IMR-90 (cell line): Measurements from ENCODE around the gene SLC24A3. TPM values are rescaled to one million over a fixed set of nuclear protein-coding genes. Genes with fewer than 3 reads are reported as not detected.

Experiments
- ATAC-seq: fragments of 200-7000 bp; cut with Tn5 transposase; 2 replicates; pipeline ENCODE4 v1.9.1; 2020; ENCODE audit warnings: low read depth, mild to moderate bottlenecking, moderate library complexity
- BruUV-seq: library from RNA; stranded (reverse); fragments of 400-500 nt; replicated peaks from 2 replicates; lab custom pipeline; 2021; lab: Mats Ljungman, UMichigan
- CTCF ChIA-PET: fragments of 300-600 bp; formaldehyde crosslinking; extraction: SDS; loops from one replicate; lab custom pipeline; 2021; ENCODE audit warnings: antibody characterized with exemption; lab: Yijun Ruan, JAX
- POLR2A ChIA-PET: fragments of 300-600 bp; sonication (Branson Sonifier 250); formaldehyde crosslinking; loops from one replicate; lab custom pipeline; 2022; ENCODE audit warnings: antibody characterized with exemption; ENCODE audit not compliant: unreplicated experiment; lab: Charles Lee
- DNase-seq: peaks from one replicate; pipeline ENCODE4 v3.0.0; 2013
- H2AFZ ChIP-seq: replicated peaks from 2 replicates; pipeline ENCODE3; 2013; ENCODE audit warnings: low read length, mild to moderate bottlenecking; ENCODE audit not compliant: poor library complexity
- H2AK5ac ChIP-seq: 2 replicates; pipeline ENCODE4 v1.6.1; 2013; ENCODE audit warnings: low read depth, low read length, inconsistent platforms
- H2AK9ac ChIP-seq: replicated peaks from 2 replicates; pipeline ENCODE3; 2013; ENCODE audit warnings: mild to moderate bottlenecking, low read depth, low read length, moderate library complexity; ENCODE audit not compliant: poor library complexity
- H2BK120ac ChIP-seq: 2 replicates; pipeline ENCODE4 v1.6.1; 2013; ENCODE audit warnings: low read depth, low read length, inconsistent platforms
- H2BK15ac ChIP-seq: 3 replicates; pipeline ENCODE4 v1.6.1; 2013; ENCODE audit warnings: low read depth, low read length, inconsistent platforms
- H2BK20ac ChIP-seq: 2 replicates; pipeline ENCODE4 v1.6.1; 2013; ENCODE audit warnings: low read depth, mild to moderate bottlenecking, inconsistent platforms, low read length, moderate library complexity
- H2BK5ac ChIP-seq: 2 replicates; pipeline ENCODE4 v1.6.1; 2013; ENCODE audit warnings: mild to moderate bottlenecking, low read depth, low read length, inconsistent platforms; ENCODE audit not compliant: poor library complexity, severe bottlenecking
- H3K14ac ChIP-seq: replicated peaks from 2 replicates; pipeline ENCODE4 v1.6.1; 2013; ENCODE audit warnings: low read depth, low read length, inconsistent platforms
- H3K18ac ChIP-seq: 2 replicates; pipeline ENCODE4 v1.6.1; 2013; ENCODE audit warnings: low read depth, low read length, control low read depth
- H3K23ac ChIP-seq: 2 replicates; pipeline ENCODE4 v1.6.1; 2013; ENCODE audit warnings: low read depth, low read length, inconsistent platforms
- H3K27ac ChIP-seq: 2 replicates; pipeline ENCODE4 v1.5.1; 2013; ENCODE audit warnings: mild to moderate bottlenecking, control low read depth, low read length; ENCODE audit not compliant: insufficient read depth
- H3K27me3 ChIP-seq: 2 replicates; pipeline ENCODE4 v1.6.1; 2013; ENCODE audit warnings: low read length; ENCODE audit not compliant: control insufficient read depth, insufficient read depth
- H3K36me3 ChIP-seq: 2 replicates; pipeline ENCODE4 v1.6.1; 2013; ENCODE audit warnings: low read length, mixed read lengths; ENCODE audit not compliant: control insufficient read depth, insufficient read depth
- H3K4ac ChIP-seq: 2 replicates; pipeline ENCODE4 v1.6.1; 2013; ENCODE audit warnings: low read depth, low read length, inconsistent platforms
- H3K4me1 ChIP-seq: 2 replicates; pipeline ENCODE4 v1.6.1; 2013; ENCODE audit warnings: low read length, mixed read lengths; ENCODE audit not compliant: control insufficient read depth, insufficient read depth
- H3K4me2 ChIP-seq: 2 replicates; pipeline ENCODE4 v1.6.1; 2013; ENCODE audit warnings: low read depth, mild to moderate bottlenecking, control low read depth, low read length, moderate library complexity
- H3K4me3 ChIP-seq: 2 replicates; pipeline ENCODE4 v1.5.1; 2013; ENCODE audit warnings: low read depth, mild to moderate bottlenecking, control low read depth, low read length, moderate library complexity; ENCODE audit not compliant: insufficient read depth
- H3K56ac ChIP-seq: 2 replicates; pipeline ENCODE4 v1.6.1; 2013; ENCODE audit warnings: low read length, inconsistent platforms; ENCODE audit not compliant: insufficient read depth; ENCODE audit errors: extremely low read depth
- H3K79me1 ChIP-seq, 2 experiments: 2 replicates each; pipeline ENCODE4 v1.6.1; 2013; ENCODE audit warnings: low read length in 2 of 2, inconsistent platforms in 1 of 2, low read depth in 1 of 2
- H3K9ac ChIP-seq: 2 replicates; pipeline ENCODE4 v1.6.1; 2013; ENCODE audit warnings: low read depth, low read length, control low read depth
- H3K9me1 ChIP-seq: 2 replicates; pipeline ENCODE4 v1.6.1; 2013; ENCODE audit warnings: low read length, inconsistent platforms; ENCODE audit not compliant: insufficient read depth
- H3K9me3 ChIP-seq: 2 replicates; pipeline ENCODE4 v1.6.1; 2013; ENCODE audit warnings: low read length; ENCODE audit not compliant: control insufficient read depth, insufficient read depth
- H4K20me1 ChIP-seq: 2 replicates; pipeline ENCODE4 v1.6.1; 2013; ENCODE audit warnings: low read length, inconsistent platforms; ENCODE audit not compliant: insufficient read depth
- H4K5ac ChIP-seq: 2 replicates; pipeline ENCODE4 v1.6.1; 2013; ENCODE audit warnings: mild to moderate bottlenecking, low read depth, low read length, control low read depth
- H4K8ac ChIP-seq, 2 experiments: 2 replicates each; pipeline ENCODE4 v1.6.1; 2013; ENCODE audit warnings: low read depth in 2 of 2, low read length in 2 of 2, control low read depth in 1 of 2, inconsistent platforms in 1 of 2
- H4K91ac ChIP-seq: 2 replicates; pipeline ENCODE4 v1.6.1; 2013; ENCODE audit warnings: low read depth, low read length, inconsistent platforms; ENCODE audit not compliant: insufficient read depth
- BHLHE40 ChIP-seq: fragments of 150-350 bp; IDR thresholded peaks from 2 replicates; pipeline ENCODE4 v1.6.1; 2016; ENCODE audit warnings: mild to moderate bottlenecking, low read depth, low read length
- CEBPB ChIP-seq: IDR thresholded peaks from 2 replicates; pipeline ENCODE4 v1.6.1; 2012; ENCODE audit warnings: low read depth, low read length, improper control_type of control experiment
- CHD1 ChIP-seq: IDR thresholded peaks from 2 replicates; pipeline ENCODE4 v1.6.1; 2012; ENCODE audit warnings: low read depth, low read length, improper control_type of control experiment
- CTCF ChIP-seq: conservative IDR thresholded peaks from 2 replicates; pipeline ENCODE4 v1.5.1; 2012; ENCODE audit warnings: mild to moderate bottlenecking, low read depth, low read length, improper control_type of control experiment
- ELK1 ChIP-seq: fragments of 150-350 bp; IDR thresholded peaks from 2 replicates; pipeline ENCODE4 v1.6.1; 2016; ENCODE audit warnings: low read depth, mild to moderate bottlenecking, low read length, moderate library complexity, borderline replicate concordance
- FOS ChIP-seq: fragments of 150-350 bp; IDR thresholded peaks from 2 replicates; pipeline ENCODE4 v1.6.1; 2016; ENCODE audit warnings: low read depth, low read length
- MAFK ChIP-seq: IDR thresholded peaks from 2 replicates; pipeline ENCODE4 v1.6.1; 2012; ENCODE audit warnings: low read depth, low read length, improper control_type of control experiment
- MAZ ChIP-seq: IDR thresholded peaks from 2 replicates; pipeline ENCODE4 v1.6.1; 2012; ENCODE audit warnings: low read depth, mild to moderate bottlenecking, low read length, improper control_type of control experiment, moderate library complexity, borderline replicate concordance
- MXI1 ChIP-seq: IDR thresholded peaks from 2 replicates; pipeline ENCODE4 v1.6.1; 2012; ENCODE audit warnings: low read depth, mild to moderate bottlenecking, low read length, moderate library complexity, borderline replicate concordance
- NFE2L2 ChIP-seq: fragments of 150-350 bp; IDR thresholded peaks from 2 replicates; pipeline ENCODE4 v1.6.1; 2016; ENCODE audit warnings: low read depth, mild to moderate bottlenecking, low read length
- POLR2A ChIP-seq: IDR thresholded peaks from 2 replicates; pipeline ENCODE4 v1.6.1; 2012; ENCODE audit warnings: mild to moderate bottlenecking, low read depth, low read length
- RAD21 ChIP-seq: IDR thresholded peaks from 2 replicates; pipeline ENCODE4 v1.6.1; 2012; ENCODE audit warnings: low read length, improper control_type of control experiment
- RCOR1 ChIP-seq: IDR thresholded peaks from 2 replicates; pipeline ENCODE4 v1.6.1; 2012; ENCODE audit warnings: mild to moderate bottlenecking, low read length, improper control_type of control experiment; ENCODE audit not compliant: insufficient replicate concordance
- RFX5 ChIP-seq: IDR thresholded peaks from 2 replicates; pipeline ENCODE4 v1.8.0; 2012; ENCODE audit warnings: low read depth, mild to moderate bottlenecking, low read length, moderate library complexity
- SMC3 ChIP-seq: fragments of 150-350 bp; IDR thresholded peaks from 2 replicates; pipeline ENCODE4 v1.6.1; 2016; ENCODE audit warnings: low read depth, mild to moderate bottlenecking, antibody characterized with exemption, low read length, moderate library complexity
- USF2 ChIP-seq: fragments of 150-350 bp; IDR thresholded peaks from 2 replicates; pipeline ENCODE4 v1.6.1; 2017; ENCODE audit warnings: mild to moderate bottlenecking, antibody characterized with exemption, low read length, low read depth
- WGBS, 2 experiments: methylation state at CpG; one replicate each; pipeline versions ENCODE4 v1.1.5 to v1.1.7; 2013; ENCODE audit warnings: missing lambda C conversion rate in 2 of 2; ENCODE audit not compliant: insufficient read length in 1 of 2; ENCODE audit errors: extremely low coverage in 2 of 2; 5-methylcytosine and 5-hydroxymethylcytosine counted together
- dilution Hi-C: fragments of 300-500 bp; cut with HindIII; formaldehyde crosslinking; loops from one replicate; pipeline ENCODE4 v1.14.3; 2018; ENCODE audit warnings: low sequenced_read_pairs; ENCODE audit not compliant: unreplicated experiment
- in situ Hi-C: fragments of 300-500 bp; cut with MboI; formaldehyde crosslinking; loops from 3 replicates; pipeline ENCODE4 v1.14.3; 2019; ENCODE audit warnings: low sequenced_read_pairs, inconsistent platforms, mixed read lengths
- intact Hi-C: fragments of 100-400 bp; cut with micrococcal nuclease; formaldehyde crosslinking; loops from 2 replicates; pipeline ENCODE4 v1.10.0; 2022
- polyA plus RNA-seq, 3 experiments: library from polyadenylated mRNA; depleted of rRNA; stranded (reverse); fragments of >200 nt; gene quantifications; 2 replicates each; pipeline ENCODE4 v1.2.3, GENCODE V29; 2012; ENCODE audit warnings: low replicate concordance in 1 of 3
- total RNA-seq: library from RNA; depleted of rRNA; stranded (reverse); fragments of >200 nt; gene quantifications from 2 replicates; pipeline ENCODE4 v1.2.3, GENCODE V29; 2012

The SLC24A3 gene
- total and polyA plus RNA-seq, 2 of the 4 experiments (the other 2 are of a cell fraction): not detected

GRCh38 chr20:19771031-19771430 is 558.6 kb downstream of the SLC24A3 start:
- TF ChIP-seq MXI1 (no peak), CEBPB (no peak), USF2 (no peak), RFX5 (no peak), FOS (no peak), ELK1 (no peak), SMC3 (no peak), MAFK (no peak), RCOR1 (no peak), MAZ (no peak), RAD21 (no peak), CHD1 (no peak), CTCF (no peak), NFE2L2 (no peak), POLR2A (no peak), BHLHE40 (no peak)
- no peak overlapping the region for H3K27ac ChIP-seq
- H2BK15ac ChIP-seq: no peak overlapping the region
- H3K18ac ChIP-seq: no peak overlapping the region
- in situ Hi-C loops: no loop called here
- no peak overlapping the region for H2AK9ac ChIP-seq
- no TSS peak for BruUV-seq
- H4K91ac ChIP-seq: no peak overlapping the region
- no peak overlapping the region for H2AK5ac ChIP-seq
- H2BK5ac ChIP-seq: no peak overlapping the region
- peaks cover 20% of the 10 kb centered on the region for H3K9me1 ChIP-seq
- H3K36me3 ChIP-seq: peaks cover 7% of the 10 kb centered on the region
- DNase-seq (no peak), ATAC-seq (no peak)
- no peak overlapping the region for H3K4ac ChIP-seq
- H4K20me1 ChIP-seq: peaks cover 23% of the 10 kb centered on the region
- H2AFZ ChIP-seq: no peak overlapping the region
- H4K8ac ChIP-seq: no peak overlapping the region
- CTCF ChIA-PET: interaction anchor here (1.4 kb wide), 1 partner anchor 11 kb away, joined by 3 read pairs; no protein-coding TSS in a partner anchor
- no peaks in the 10 kb centered on the region for H3K9me3 ChIP-seq
- WGBS, 2 experiments: no CpG with 5 or more reads among the region's 2 CpGs
- no peak overlapping the region for H4K5ac ChIP-seq
- H3K9ac ChIP-seq: no peak overlapping the region
- no peak overlapping the region for H3K4me3 ChIP-seq
- dilution Hi-C loops: no loop called here
- H3K4me1 ChIP-seq: peaks cover 8% of the 10 kb centered on the region
- no peak overlapping the region for H2BK120ac ChIP-seq
- no peak overlapping the region for H2BK20ac ChIP-seq
- intact Hi-C loops: no loop called here
- POLR2A ChIA-PET: interaction anchor here (0.5 kb wide), 1 partner anchor 191 kb away, joined by 4 read pairs; no protein-coding TSS in a partner anchor
- H3K27me3 ChIP-seq: no peaks in the 10 kb centered on the region
- H3K56ac ChIP-seq: no peak overlapping the region
- no peak overlapping the region for H3K4me2 ChIP-seq
- peaks cover 35 to 83% of the 10 kb centered on the region in 2 experiments for H3K79me1 ChIP-seq
- H3K14ac ChIP-seq: no peak overlapping the region
- H3K23ac ChIP-seq: no peak overlapping the region
